SK-N-SH (cell line): ENCODE measurements around the gene AAGAB.

Experiments
- EP300 ChIP-seq, 2 experiments: IDR thresholded peaks; 2 replicates each; pipeline versions ENCODE4 v1.4.0 to v1.6.1; 2012; ENCODE audit warnings: borderline replicate concordance in 1 of 2, low read depth in 1 of 2, low read length in 1 of 2
- FOXM1 ChIP-seq: IDR thresholded peaks from 2 replicates; pipeline ENCODE4 v1.4.0; 2012; ENCODE audit warnings: low read depth, mild to moderate bottlenecking
- GABPA ChIP-seq: IDR thresholded peaks from 2 replicates; pipeline ENCODE4 v1.4.0; 2012; ENCODE audit warnings: low read depth, mild to moderate bottlenecking
- MXI1 ChIP-seq: IDR thresholded peaks from 2 replicates; pipeline ENCODE4 v1.6.1; 2012; ENCODE audit warnings: mild to moderate bottlenecking, low read depth, low read length, improper control_type of control experiment
- SIN3A ChIP-seq: IDR thresholded peaks from 2 replicates; pipeline ENCODE4 v1.6.1; 2012; ENCODE audit warnings: low read depth, mild to moderate bottlenecking, low read length, moderate library complexity, borderline replicate concordance
- SMC3 ChIP-seq: IDR thresholded peaks from 2 replicates; pipeline ENCODE4 v1.6.1; 2012; ENCODE audit warnings: low read depth, low read length, improper control_type of control experiment
- YY1 ChIP-seq: IDR thresholded peaks from 2 replicates; pipeline ENCODE4 v1.4.0; 2012; ENCODE audit warnings: low read depth, mild to moderate bottlenecking
- TF ChIP-seq, protein P1 (sequence below): fragments of 200-600 bp; sonication (generic); IDR thresholded peaks from 2 replicates; pipeline ENCODE4 v1.6.1; 2017; ENCODE audit warnings: antibody characterized with exemption, mild to moderate bottlenecking, moderate library complexity
- TF ChIP-seq, protein P2 (sequence below): IDR thresholded peaks from 2 replicates; pipeline ENCODE4 v1.4.0; 2012; ENCODE audit warnings: low read depth
- TF ChIP-seq, protein P3 (sequence below): fragments of 150-350 bp; IDR thresholded peaks from 2 replicates; pipeline ENCODE4 v1.6.1; 2016; ENCODE audit warnings: mild to moderate bottlenecking, low read depth, low read length

GRCh38 chr15:67219288-67219687 is 35.2 kb downstream of the AAGAB start:
- TF ChIP-seq SMC3 (no peak), EP300 (IDR thresholded peaks at IDR 0.05; ENCODE audit: borderline replicate concordance in 1 of 2, low read depth in 1 of 2, low read length in 1 of 2) (no peak), MXI1 (no peak), SIN3A (no peak), YY1 (no peak), GABPA (no peak), FOXM1 (no peak)
- TF ChIP-seq, protein P1, sequence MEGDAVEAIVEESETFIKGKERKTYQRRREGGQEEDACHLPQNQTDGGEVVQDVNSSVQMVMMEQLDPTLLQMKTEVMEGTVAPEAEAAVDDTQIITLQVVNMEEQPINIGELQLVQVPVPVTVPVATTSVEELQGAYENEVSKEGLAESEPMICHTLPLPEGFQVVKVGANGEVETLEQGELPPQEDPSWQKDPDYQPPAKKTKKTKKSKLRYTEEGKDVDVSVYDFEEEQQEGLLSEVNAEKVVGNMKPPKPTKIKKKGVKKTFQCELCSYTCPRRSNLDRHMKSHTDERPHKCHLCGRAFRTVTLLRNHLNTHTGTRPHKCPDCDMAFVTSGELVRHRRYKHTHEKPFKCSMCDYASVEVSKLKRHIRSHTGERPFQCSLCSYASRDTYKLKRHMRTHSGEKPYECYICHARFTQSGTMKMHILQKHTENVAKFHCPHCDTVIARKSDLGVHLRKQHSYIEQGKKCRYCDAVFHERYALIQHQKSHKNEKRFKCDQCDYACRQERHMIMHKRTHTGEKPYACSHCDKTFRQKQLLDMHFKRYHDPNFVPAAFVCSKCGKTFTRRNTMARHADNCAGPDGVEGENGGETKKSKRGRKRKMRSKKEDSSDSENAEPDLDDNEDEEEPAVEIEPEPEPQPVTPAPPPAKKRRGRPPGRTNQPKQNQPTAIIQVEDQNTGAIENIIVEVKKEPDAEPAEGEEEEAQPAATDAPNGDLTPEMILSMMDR, result no peak
- TF ChIP-seq, protein P2, sequence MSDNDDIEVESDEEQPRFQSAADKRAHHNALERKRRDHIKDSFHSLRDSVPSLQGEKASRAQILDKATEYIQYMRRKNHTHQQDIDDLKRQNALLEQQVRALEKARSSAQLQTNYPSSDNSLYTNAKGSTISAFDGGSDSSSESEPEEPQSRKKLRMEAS, result no peak
- TF ChIP-seq, protein P3, sequence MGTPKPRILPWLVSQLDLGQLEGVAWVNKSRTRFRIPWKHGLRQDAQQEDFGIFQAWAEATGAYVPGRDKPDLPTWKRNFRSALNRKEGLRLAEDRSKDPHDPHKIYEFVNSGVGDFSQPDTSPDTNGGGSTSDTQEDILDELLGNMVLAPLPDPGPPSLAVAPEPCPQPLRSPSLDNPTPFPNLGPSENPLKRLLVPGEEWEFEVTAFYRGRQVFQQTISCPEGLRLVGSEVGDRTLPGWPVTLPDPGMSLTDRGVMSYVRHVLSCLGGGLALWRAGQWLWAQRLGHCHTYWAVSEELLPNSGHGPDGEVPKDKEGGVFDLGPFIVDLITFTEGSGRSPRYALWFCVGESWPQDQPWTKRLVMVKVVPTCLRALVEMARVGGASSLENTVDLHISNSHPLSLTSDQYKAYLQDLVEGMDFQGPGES, result no peak
